Right renal pelvis (tissue), 4 donors: Measurements from ENCODE around the gene PIM3. TPM values are rescaled to one million over a fixed set of nuclear protein-coding genes. Genes with fewer than 3 reads are reported as not detected.

Experiments used
- DNase-seq, 4 donors: peaks; one replicate each; pipeline ENCODE4 v3.0.0-alpha.2; 2013; ENCODE audit warnings: low read depth in 4 of 4, low spot score in 3 of 4, missing footprints in 1 of 4
- polyA plus RNA-seq, 4 donors: library from polyadenylated mRNA; unstranded; fragments of 120-200 nt; gene quantifications; one replicate each; pipeline ENCODE4 v1.2.1, GENCODE V29; 2013; ENCODE audit not compliant: insufficient read length in 4 of 4

PIM3 gene
- polyA plus RNA-seq, 4 donors, result 16.9 to 30.4 (median 17.6) TPM

DNA sequence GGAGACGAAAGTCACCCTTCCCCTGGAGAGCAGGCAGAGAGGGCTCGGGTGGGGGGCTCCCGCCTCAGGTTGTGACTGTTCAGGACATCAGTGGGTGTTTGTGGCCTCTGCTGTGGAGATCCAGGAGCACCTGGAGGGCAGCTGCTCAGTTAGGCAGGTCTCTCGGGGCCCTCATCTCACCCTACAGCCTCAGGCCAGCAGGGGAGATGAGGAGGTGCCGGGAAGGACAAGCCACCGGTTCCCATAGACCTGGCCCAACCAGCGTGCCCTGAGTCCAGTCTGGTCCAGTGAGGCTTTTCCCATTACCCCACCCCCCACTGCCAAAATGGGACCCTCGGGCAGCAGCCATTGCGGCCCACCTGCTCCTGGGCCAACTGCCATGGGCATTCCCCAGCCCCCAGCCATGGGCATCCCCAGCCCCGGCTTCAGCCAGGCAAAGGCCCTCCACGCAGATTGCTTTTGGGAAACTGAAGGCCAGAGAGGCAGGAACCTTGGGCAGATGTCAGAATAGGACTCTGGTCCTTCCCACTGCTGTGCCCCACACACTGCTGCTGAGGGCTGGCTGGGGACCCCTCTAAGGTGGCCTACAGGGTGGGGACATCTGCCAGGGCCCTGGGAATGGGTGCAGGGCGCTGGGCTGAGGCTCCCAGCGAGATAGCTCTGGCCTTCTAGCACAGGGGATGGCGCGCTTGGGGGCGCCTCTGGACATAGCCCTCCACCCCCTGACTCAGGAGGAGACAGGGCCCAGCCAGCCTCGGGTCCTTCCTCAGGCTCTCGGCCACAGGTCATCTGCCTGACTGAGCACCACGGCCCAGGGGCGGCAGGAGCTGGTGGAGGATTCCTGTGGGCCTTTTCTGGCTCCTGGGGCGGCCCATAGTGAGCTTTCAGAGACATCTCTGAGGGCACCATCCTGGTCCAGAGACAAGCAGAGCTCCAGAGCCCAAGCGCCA is 4.8 kb downstream of the PIM3 start:
- no peak for DNase-seq

DNA sequence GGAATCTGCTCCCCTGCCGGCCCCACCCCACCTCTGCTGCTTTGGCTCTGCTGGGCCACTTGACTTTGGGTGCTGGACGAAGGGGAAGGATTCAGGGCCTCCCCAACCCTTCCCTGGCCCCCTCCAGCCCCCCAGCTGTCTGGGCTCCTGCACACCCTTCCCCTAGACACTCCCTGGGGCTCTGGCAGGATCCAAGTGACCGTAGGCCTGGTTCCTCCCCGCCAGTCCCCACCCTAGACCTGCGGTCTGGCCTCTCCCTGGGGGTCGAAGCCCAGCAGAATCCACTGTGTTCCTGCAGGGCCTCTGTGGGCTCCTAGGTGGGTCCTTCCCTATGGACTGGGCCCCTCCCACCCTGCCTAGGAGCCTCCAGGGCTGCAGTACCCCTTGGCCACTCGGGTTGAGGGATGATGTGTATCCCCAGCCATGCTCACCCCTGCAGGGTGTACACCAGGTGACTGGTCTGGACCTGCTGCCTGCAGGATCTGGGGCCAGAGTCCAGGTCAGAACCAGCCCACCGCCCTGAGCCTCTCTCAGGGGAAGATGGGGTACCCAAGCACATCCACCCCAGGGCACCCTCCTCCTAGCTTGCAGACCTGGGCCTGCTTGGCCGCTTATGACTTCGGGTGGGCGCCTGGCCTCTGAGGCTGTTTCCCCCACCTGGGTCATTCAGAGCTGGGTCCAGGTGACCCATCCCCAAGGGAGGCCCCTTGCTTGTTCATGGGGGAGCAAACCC is 5.6 kb downstream of the PIM3 start:
- no peak for DNase-seq

DNA sequence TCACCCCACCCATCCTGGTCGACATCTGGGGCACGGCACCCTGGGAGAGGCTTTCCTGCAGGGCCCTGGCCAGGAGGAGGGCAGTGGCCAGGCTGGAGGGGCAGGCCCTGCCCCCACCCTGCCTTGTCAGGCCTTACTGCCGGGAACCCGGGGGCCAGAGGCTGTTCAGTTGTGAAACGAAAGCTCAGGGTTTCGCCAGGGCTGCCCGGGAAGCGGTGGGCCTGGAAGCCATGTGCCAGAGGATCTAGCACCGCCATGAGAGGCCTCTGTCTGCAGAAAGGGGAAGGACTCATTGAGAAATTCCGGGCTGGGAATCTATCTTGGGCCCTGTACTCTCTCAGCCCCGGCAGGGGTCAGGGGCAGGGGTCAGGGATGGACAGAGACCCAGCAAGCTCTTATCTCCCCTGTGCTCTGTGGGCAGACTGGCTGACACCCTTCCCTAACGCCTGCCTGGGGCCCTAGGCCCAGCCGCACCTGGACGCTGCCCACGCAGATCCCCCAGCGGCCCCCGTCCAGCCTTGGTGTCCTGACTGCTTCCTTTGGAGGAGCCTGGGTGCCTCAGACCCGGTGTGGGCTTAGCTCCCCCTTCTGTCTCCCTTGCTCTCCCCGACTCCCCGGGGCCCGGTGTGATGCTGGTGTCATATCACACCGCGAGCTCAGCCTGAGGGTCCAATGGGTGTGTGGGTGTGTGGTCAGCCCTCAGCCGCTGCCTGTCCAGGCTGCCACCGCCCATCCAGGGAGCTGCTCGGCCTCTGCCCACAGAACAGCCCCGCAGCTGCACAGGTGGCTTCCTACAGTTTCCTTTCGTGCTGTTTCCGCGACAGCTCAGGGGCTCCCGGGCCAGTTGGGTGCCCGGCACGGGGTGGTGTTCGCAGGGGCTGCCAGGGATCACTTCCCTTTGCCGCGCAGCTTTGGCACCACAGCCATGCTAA is 6.5 kb downstream of the PIM3 start:
- DNase-seq, result no peak

DNA sequence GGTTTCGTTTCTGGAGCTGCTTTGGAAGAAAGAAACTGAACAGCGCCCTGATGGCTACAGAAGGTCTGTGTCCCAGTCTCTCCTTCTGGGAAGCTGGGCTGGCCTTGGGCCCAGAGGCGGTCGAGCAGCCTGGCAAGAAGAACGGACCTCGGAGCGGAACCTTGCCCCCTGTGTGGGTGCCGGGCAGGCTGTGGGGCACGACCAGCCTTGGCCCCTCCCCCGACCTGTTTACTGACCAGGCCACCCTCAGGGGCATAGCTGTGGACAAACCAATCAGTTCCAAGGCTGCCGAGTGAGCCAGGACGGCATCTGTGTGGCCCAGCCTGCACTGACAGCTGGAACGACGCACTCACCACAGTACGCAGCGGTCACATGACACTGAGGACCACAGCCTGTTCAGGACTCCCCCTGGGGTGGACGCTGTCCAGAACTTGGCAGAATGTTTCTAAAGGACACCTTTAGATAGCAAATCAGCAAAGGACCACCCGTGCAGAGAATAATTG is 7.2 kb downstream of the PIM3 start:
- no peak for DNase-seq

DNA sequence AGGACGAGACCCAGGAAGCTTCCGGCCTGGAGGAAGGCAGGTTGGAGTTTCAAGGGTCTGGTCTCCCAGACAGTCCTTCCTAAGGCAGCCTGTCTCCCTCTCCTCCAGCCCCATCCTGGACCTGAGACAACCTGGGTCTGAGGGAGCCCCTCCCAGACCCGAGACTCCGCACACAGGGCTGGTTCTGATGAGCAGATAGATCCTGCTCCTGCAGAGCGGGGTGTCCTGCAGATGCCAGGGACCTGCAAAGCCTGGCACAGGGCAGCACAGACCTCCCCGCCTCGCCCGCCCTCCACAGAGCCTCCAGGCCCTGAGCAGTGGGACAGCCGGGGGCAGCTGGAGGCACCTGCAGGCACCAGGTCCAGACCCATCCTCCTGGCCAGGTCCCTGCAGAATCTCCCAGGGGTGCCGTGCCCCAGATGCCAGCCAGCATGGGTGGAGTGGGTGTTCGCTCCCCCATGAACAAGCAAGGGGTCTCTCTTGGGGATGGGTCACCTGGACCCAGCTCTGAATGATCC is 7.8 kb downstream of the PIM3 start:
- no peak for DNase-seq

DNA sequence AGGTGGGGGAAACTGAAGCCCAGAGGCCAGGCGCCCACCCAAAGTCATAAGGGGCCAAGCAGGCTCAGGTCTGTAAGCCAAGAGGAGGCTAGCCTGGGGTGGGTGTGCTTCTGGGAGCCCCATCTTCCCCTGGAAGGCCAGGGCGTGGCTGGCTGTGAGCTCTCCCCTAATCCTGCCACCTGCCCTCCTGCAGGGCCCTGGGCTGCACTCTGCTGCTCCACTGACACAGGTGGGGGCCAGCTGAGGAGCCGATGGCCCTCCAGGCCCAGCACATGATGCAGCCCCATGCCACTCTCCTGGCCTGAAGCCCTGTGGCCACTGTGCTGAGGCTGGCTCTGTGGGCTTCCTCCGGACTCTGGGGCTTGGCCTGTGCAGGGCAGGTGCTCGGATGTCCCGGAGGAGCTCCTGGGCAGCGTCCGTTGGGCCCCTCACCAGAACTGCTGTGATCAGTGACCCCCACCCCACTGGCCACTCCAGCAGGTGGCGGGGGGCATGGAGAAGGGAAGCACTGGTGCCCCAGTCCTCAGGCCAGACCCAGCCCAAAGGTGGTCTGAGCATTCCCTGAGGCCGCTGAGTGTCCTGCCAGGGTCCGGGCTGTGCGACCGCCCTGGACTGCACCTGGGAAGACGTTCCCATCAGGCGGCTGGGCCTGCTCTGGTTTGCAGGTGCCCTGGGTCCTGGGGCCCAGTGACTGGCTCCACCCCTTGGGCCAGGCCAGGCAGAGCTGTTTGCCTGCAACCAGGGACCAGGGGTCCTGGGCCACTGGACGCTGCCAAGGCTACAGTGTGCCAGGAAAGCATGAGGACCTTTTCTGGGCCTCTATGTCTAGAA is 8.5 kb downstream of the PIM3 start:
- no peak for DNase-seq

DNA sequence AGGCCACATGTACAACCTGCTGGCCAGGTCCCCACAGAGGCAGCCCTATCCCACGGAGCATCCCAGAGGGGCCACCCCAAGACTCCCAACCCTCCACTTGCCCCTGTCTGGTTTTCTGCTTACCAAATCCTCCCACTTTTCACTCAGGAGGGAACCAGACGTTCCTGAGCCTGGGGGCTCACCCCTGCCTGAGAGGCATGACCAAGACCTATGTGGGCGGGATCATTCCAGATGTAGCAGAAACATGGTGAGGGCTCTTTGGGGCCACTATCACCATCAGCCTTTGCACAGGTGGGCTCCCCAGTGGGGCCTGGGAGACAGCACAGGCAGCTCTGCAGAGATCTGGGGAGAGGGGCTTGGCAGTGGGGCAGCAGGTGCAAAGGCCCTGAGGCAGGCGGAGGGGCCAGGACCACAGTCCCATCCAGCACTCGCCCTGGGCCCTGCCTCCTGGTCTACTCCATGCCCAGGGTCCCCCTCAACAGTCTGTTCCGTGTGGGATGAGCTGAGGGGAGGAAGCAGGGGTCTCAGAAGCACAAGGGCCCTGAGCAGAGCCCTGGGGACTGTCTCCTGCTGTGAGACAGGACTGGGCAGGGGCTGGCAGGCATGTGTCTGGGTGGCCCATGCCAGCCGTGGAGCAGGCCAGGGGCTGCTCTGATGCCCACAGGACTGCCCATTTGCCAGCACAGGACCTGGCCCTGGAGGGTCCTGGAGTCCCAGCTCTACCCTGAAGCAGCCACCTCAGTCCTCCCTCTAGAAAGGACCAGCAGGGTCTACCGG is 9.4 kb downstream of the PIM3 start:
- no peak for DNase-seq

DNA sequence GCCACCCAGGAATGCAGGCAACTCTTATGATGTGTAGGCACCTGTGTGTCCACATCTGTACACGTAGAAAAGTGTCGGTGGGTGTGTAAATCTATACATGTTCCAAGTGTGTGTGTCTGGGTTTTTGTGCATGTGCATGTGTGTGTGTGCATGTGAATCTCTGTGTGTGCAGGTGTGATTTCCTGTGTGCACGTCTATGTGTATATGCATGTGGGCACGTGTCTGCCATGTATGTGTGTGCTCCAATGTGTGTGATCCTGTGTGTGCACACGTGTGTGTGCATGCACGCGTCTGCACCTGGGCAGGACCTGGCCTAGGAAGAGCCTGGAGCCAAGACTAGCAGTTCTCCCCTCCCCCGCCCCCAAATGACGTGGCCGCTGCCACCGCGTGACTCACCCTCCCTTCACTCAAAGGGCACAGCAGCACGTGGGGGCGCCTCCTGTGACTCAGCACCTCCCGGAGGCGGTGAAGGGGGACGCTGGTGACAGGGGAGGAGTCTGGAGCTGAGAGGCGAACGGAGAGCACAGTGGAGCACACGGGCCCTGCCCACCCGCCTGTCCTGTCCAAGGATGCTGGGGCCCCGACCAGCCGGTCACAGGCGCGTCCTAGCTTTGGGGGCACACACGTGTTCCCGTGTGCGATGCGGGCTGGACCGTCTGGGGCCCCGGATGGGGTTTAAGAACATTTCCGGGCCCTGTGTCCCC is 10.1 kb downstream of the PIM3 start:
- peak in 3 of 4 donors; percentile 74 to 81 (median 74) for DNase-seq

DNA sequence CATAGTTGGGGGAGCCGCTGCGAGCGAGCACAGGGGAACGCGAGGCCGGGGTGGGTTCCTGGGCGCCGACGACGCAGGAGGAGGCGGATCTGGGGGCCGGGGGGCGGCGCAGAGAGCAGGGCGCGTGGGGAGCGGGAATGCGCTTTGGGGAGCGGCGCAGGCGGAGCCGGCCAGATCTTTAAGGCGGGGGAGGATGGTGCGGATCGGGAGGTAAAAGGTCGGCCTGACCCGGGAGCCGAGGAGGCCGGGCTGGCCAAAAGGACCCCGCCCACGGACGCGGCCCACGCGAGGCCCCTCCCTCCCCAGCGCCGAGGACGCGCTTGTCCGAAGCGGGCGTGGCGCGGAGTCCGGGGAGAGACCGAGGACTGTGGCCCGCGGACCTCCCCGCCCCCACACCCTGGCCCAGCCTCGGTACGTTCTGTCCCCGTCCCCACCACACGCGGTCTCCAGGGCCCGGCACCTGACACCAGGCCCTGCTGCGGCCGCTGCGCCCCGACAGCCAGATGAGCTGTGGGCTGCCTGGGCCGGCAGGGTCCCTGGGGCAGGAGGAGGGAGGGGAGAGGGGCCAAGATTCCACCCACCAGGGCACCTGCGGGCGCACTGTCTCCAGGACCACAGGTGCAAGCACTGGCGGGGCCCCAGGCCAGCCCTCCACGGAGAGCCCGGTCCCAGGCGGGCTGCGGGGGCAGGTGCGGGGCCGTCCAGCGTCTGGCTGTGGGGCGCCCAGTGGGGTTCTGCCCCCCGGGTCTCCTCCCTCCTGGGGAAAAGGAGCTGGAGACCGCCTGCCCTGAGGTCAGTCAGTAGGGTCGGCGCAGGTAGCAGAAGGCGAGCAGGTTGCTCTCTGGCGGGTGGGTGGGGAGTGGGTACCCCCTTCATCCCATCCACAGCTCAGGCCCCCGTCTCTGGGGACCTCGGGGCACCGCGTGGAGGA is 10.9 kb downstream of the PIM3 start:
- DNase-seq, result no peak

DNA sequence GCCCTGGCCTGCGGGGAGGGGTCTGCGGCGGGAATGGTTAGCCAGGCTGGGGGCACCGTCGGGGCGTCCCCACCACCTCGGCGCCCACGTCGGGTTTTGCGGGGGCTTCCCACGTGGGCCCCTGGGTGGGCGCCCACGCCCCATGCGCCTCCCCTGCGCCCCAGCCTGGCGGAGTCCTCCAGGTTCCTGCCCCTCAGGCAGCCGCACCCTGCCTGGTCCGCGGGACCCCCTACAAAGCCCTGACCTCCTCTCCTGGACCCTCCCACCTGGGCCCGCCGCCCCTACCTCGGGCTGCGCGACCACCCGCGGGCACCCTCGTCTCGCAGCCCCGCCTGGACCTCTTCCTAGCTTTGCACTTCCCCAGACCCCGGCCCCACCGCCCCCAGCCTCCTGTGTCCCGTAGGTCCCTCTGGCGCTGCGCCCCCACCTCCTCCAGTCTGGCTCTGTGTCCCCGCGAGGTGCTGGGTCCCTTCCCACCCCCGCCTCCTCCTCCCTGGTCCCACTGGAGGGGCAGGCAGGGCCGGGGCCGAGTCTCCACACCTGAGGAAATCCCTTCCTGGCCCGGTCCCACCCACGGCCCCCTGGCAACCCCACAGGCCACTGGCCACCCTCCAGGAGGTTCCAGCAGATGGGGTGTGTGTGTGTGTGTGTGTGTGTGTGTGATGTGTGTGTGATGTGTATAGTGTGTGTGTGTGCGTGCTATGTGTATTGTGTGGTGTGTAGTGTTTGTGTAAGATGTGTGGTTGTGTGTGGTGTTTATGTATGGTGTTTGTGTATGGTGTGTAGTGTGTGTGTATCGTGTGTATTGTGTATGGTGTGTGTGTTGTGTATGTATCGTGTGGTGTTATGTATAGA is 11.8 kb downstream of the PIM3 start:
- no peak for DNase-seq

DNA sequence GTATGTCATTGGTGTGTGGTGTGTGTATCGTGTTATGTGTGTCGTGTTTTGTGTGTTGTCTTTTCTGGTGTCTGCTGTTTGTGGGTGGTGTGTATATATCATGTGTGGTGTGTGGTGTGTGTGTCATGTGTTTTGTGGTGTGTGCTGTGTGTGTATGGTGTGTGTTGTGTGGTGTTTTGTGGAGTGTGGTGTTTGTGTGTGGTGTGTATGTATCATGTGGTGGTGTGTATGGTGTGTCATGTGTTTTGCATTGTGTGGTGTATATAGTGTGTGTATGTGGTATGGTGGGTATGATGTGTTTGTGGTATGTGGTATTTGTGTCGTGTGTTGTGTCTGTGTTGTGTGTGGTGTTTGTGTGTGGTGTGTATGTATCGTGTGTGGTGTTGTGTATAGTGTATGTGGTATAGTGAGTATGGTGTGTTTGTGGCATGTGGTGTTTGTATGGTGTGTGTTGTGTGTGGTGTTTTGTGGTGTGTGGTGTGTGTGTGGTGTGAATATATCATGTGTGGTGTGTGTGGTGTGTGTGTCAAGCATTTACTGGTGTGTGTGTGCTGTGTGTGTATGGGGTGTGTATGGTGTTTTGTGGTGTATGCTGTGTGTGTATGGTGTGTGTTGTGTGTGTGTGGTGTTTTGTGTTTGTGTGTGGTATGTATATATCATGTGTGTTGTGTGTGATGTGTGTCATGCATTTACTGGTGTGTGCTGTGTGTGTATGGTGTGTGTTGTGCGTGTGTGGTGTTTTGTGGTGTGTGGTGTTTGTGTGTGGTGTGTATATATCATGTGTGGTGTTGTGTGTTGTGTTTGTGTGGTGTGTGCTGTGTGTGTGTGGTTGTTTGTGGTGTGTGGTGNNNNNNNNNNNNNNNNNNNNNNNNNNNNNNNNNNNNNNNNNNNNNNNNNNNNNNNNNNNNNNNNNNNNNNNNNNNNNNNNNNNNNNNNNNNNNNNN is 12.7 kb downstream of the PIM3 start:
- no peak for DNase-seq

DNA sequence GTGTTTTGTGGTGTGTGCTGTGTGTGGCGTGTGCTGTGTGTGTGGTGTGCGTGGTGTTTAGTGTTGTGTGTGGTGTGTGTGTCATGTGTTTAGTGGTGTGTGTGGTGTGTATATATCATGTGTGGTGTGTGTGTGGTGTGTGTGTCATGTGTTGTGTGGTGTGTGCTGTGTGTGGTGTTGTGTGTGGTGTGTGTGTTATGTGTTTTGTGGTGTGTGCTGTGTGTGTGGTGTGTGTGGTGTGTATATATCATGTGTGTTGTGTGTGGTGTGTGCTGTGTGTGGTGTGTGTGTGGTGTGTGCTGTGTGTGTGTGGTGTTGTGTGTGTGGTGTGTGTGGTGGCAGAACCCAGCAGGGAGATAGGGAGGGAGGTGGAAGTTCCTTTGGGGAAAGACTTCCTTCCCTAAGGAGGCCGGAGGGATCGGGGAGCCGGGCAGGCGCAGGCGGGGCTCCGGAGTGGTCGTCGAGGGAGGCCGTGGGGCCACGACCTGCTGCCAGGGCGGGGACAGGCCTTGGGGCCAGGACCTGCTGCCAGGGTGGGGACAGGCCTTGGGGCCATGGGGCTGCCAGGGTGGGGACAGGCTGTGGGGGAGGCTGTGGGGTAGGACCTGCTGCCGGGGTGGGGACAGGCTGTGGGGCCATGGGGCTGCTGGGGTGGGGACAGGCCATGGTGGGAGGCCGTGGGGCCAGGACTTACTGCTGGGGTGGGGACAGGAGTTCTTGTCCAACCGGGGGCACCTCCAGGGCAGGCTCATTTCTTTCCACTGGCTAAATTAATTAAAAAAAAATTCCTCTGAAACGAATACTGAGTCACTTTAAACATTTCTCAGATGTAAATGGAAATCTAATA is 15.2 kb downstream of the PIM3 start:
- DNase-seq, result no peak

DNA sequence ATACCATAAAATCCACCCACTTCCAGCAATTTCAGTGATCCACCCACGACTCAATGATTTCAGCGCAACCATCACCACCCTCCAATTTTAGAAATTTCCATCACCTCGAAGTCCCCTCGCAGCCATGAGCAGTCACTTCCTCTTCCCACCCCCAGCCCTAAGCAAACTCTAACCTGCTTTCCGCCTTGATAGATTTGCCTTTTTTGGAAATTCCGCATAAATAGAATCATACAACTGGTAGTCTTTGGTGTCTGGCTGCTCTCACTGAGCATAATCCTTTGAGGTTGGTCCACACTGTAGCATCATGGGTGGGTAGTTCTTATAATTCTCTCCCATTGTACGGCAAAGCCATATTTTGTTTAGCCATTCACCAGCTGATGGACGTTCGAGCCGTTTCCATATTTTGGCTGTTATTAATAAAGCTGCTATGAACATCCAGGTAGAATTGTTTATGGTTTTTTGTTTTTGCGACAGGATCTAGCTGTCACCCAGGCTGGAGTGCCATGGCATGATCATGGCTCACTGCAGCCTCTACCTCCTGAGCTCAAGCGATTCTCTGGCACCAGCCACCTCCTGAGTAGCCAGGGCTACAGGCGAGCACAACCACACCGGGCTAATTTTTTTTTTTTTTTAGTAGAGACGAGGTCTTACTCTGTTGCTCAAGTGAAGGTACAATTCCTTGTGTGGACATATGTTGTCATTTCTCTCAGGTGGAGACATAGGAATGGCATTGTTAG is 16.0 kb downstream of the PIM3 start:
- no peak for DNase-seq
